ENCODE results near the gene GADD45B.
"Not testable (repeated sequence)": the region's sequence is repeated elsewhere in the genome, so short reads cannot be mapped to it uniquely, and the experiment has no call there.

DNA sequence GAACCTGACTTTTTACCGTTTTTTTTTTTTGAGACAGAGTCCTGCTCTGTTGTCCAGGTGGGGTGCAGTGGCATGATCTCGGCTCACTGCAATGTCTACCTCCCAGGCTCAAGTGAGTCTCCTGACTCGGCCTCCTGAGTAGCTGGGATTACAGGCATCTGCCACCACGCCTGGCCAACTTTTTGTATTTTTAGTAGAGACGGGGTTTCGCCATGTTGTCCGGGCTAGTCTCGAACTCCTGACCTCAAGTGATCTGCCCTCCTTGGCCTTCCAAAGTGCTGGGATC, 6.1 kb upstream of the GADD45B start:
- TF ChIP-seq, protein P1, sequence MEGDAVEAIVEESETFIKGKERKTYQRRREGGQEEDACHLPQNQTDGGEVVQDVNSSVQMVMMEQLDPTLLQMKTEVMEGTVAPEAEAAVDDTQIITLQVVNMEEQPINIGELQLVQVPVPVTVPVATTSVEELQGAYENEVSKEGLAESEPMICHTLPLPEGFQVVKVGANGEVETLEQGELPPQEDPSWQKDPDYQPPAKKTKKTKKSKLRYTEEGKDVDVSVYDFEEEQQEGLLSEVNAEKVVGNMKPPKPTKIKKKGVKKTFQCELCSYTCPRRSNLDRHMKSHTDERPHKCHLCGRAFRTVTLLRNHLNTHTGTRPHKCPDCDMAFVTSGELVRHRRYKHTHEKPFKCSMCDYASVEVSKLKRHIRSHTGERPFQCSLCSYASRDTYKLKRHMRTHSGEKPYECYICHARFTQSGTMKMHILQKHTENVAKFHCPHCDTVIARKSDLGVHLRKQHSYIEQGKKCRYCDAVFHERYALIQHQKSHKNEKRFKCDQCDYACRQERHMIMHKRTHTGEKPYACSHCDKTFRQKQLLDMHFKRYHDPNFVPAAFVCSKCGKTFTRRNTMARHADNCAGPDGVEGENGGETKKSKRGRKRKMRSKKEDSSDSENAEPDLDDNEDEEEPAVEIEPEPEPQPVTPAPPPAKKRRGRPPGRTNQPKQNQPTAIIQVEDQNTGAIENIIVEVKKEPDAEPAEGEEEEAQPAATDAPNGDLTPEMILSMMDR (conservative IDR thresholded peaks at IDR 0.05) = not testable (repeated sequence)
- TF ChIP-seq EZH2 (IDR thresholded peaks at IDR 0.05; ENCODE audit: low read depth) = not testable (repeated sequence)
